Transverse colon (tissue), 4 donors: ENCODE results near the gene MKI67. TPM values are rescaled to one million over a fixed set of nuclear protein-coding genes. Genes with fewer than 3 reads are reported as not detected.

Experiments used
- DNase-seq: peaks from one replicate; pipeline ENCODE4 v3.0.0-alpha.2; 2019
- H3K27ac ChIP-seq, 4 donors: fragments of 200-600 bp; sonication (generic); 2 replicates each; pipeline ENCODE4 v1.5.1; 2016 to 2018; ENCODE audit warnings: inconsistent platforms in 4 of 4
- H3K27me3 ChIP-seq: fragments of 200-600 bp; sonication (generic); 2 replicates; pipeline ENCODE4 v1.5.1; 2017; ENCODE audit warnings: inconsistent platforms
- H3K36me3 ChIP-seq, 4 donors: fragments of 200-600 bp; sonication (generic); 2 replicates each; pipeline ENCODE4 v1.5.1; 2017 to 2019; ENCODE audit warnings: inconsistent platforms in 4 of 4
- H3K4me1 ChIP-seq, 4 donors: fragments of 200-600 bp; sonication (generic); 2 replicates each; pipeline ENCODE4 v1.5.1; 2017 to 2020; ENCODE audit warnings: inconsistent platforms in 4 of 4
- H3K4me3 ChIP-seq, 4 donors: fragments of 200-600 bp; sonication (generic); 1 replicate in 1 of 4; 2 replicates in 3 of 4; pipeline versions ENCODE4 v1.5.1 to v1.6.1; 2017 to 2019; ENCODE audit warnings: inconsistent platforms in 4 of 4
- H3K9me3 ChIP-seq, 2 donors: fragments of 200-600 bp; sonication (generic); 2 replicates each; pipeline ENCODE4 v1.5.1; 2017 to 2019; ENCODE audit warnings: inconsistent platforms in 2 of 2
- EP300 ChIP-seq: sonication (generic); formaldehyde crosslinking; IDR thresholded peaks from one replicate; pipeline ENCODE4 v1.6.1; 2017; ENCODE audit warnings: antibody characterized with exemption, low read depth
- POLR2A ChIP-seq: fragments of 450-650 bp; IDR thresholded peaks from one replicate; pipeline ENCODE4 v1.6.1; 2016; ENCODE audit warnings: antibody characterized with exemption, mild to moderate bottlenecking, moderate library complexity
- POLR2AphosphoS5 ChIP-seq, 3 donors: sonication (generic); formaldehyde crosslinking; IDR thresholded peaks; one replicate each; pipeline ENCODE4 v1.6.1; 2016; ENCODE audit warnings: antibody characterized with exemption in 3 of 3
- WGBS, 2 donors: methylation state at CpG; one replicate each; pipeline ENCODE4 v1.1.5; 2018; ENCODE audit warnings: low coverage in 1 of 2; 5-methylcytosine and 5-hydroxymethylcytosine counted together
- in situ Hi-C, 4 donors: fragments of 200-750 bp; cut with MboI; loops; one replicate each; pipeline versions ENCODE4 v1.15.0 to v1.15.1; 2017; ENCODE audit warnings: low sequenced_read_pairs in 3 of 4, low pct_ligation_motif_present in 1 of 4, low pct_unique_long_range_greater_than_20kb in 1 of 4
- intact Hi-C: fragments of 100-400 bp; cut with DNase I; formaldehyde crosslinking; loops from one replicate; pipeline ENCODE4 v1.15.1; 2023; ENCODE audit warnings: low total_unique reads
- total RNA-seq, 4 donors: library from RNA; depleted of rRNA; stranded (reverse); fragments of >200 nt; gene quantifications; one replicate each; pipeline ENCODE4 v1.1.0, GENCODE V29; 2016
- TF ChIP-seq, protein P1 (sequence below), 5 experiments: fragments of 200-600 bp in 3 of 5; fragments of 450-650 bp in 2 of 5; sonication (generic) in 3 of 5; IDR thresholded peaks; 1 replicate in 2 of 5; 2 replicates in 3 of 5; pipeline ENCODE4 v1.5.1; 2016 to 2017; ENCODE audit warnings: antibody characterized with exemption in 5 of 5, inconsistent platforms in 3 of 5, mild to moderate bottlenecking in 2 of 5, moderate library complexity in 1 of 5

The MKI67 gene
- total RNA-seq, 4 donors from 2014 or later = 4.5 to 40.8 (median 8.4) TPM

DNA sequence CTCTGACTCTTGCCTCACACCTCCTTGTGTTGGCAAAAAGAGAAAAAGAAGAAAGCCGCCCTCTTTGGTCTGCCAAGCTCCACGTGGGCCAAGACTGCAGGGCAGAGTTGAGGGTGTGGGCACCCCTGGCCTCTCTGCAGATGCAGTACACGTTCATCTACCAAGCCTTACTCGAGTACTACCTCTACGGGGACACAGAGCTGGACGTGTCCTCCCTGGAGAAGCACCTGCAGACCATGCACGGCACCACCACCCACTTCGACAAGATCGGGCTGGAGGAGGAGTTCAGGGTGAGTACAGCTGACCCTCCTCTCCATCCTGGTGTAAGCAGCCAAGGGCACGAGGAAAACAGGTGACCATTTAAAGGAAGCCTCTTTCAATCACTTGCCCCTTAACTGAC is 56.1 kb downstream of the MKI67 start:
- no peak overlapping the region for H3K27ac ChIP-seq
- H3K36me3 ChIP-seq = peaks cover 0 to 23% (median 1%) of the 10 kb centered on the region in 4 donors
- in situ Hi-C loops = loop anchor here in 1 of 4 donors (10.0 kb wide), 2 partner anchors 75 to 165 kb away; partner anchors contain the start of gene PTPRE

GRCh38 chr10:128069351-128070051 is 56.7 kb downstream of the MKI67 start:
- in situ Hi-C loops = loop anchor here in 1 of 4 donors (10.0 kb wide), 2 partner anchors 75 to 165 kb away; partner anchors contain the start of gene PTPRE
- peak; percentile 80 for DNase-seq
- H3K27ac ChIP-seq = no peak overlapping the region
- H3K36me3 ChIP-seq = peaks cover 0 to 19% (median 1%) of the 10 kb centered on the region in 4 donors
- H3K4me1 ChIP-seq = peaks cover 0 to 11% (median 0%) of the 10 kb centered on the region in 4 donors
- no peaks in the 10 kb centered on the region for H3K27me3 ChIP-seq
- no peak for TF ChIP-seq POLR2AphosphoS5 (IDR thresholded peaks at IDR 0.05)
- TF ChIP-seq, protein P1, sequence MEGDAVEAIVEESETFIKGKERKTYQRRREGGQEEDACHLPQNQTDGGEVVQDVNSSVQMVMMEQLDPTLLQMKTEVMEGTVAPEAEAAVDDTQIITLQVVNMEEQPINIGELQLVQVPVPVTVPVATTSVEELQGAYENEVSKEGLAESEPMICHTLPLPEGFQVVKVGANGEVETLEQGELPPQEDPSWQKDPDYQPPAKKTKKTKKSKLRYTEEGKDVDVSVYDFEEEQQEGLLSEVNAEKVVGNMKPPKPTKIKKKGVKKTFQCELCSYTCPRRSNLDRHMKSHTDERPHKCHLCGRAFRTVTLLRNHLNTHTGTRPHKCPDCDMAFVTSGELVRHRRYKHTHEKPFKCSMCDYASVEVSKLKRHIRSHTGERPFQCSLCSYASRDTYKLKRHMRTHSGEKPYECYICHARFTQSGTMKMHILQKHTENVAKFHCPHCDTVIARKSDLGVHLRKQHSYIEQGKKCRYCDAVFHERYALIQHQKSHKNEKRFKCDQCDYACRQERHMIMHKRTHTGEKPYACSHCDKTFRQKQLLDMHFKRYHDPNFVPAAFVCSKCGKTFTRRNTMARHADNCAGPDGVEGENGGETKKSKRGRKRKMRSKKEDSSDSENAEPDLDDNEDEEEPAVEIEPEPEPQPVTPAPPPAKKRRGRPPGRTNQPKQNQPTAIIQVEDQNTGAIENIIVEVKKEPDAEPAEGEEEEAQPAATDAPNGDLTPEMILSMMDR (IDR thresholded peaks at IDR 0.05) = peak; percentile 79 to 88 (median 83)
- intact Hi-C loops = no loop called here
- no peaks in the 10 kb centered on the region for H3K9me3 ChIP-seq
- no peak overlapping the region for H3K4me3 ChIP-seq
- 55% methylated on average over 28 of the region's 28 CpGs; no CpG with 5 or more reads in 1 of the 2 donors for WGBS, 2 donors

More for the DNA sequence above, 56.1 kb downstream of the MKI67 start:
- TF ChIP-seq, protein P1 (IDR thresholded peaks at IDR 0.05) = no peak
- peak; percentile 5 for DNase-seq
- Histone ChIP-seq H3K9me3 (no peaks in the 10 kb centered on the region), H3K27me3 (no peaks in the 10 kb centered on the region), H3K4me3 (no peak overlapping the region), H3K4me1 (peaks cover 0 to 6% (median 0%) of the 10 kb centered on the region in 4 donors)
- WGBS, 2 donors = 92 to 100% methylated on average over 1 to 10 of the region's 10 CpGs
- intact Hi-C loops = no loop called here

GRCh38 chr10:128068398-128069285 is 57.6 kb downstream of the MKI67 start:
- in situ Hi-C loops = no loop called here
- peaks cover 0 to 12% (median 0%) of the 10 kb centered on the region in 4 donors for H3K36me3 ChIP-seq
- intact Hi-C loops = no loop called here
- H3K27me3 ChIP-seq = no peaks in the 10 kb centered on the region
- DNase-seq = peak; percentile 7
- H3K9me3 ChIP-seq = no peaks in the 10 kb centered on the region
- peaks cover 0 to 19% (median 3%) of the 10 kb centered on the region in 4 donors for H3K4me1 ChIP-seq
- H3K27ac ChIP-seq = no peak overlapping the region
- H3K4me3 ChIP-seq = no peak overlapping the region
- TF ChIP-seq POLR2AphosphoS5 (IDR thresholded peaks at IDR 0.05) (no peak), EP300 (no peak), POLR2A (no peak)
- TF ChIP-seq, protein P1 (IDR thresholded peaks at IDR 0.05) = no peak
- 89 to 90% methylated on average over 2 to 19 of the region's 19 CpGs for WGBS, 2 donors
